ENCODE data around the gene XKR7. TPM values are rescaled to one million over a fixed set of nuclear protein-coding genes. Genes with fewer than 3 reads are reported as not detected.

XKR7 gene
- total RNA-seq, 1 donor from 2014 or later = 0.23 TPM

DNA sequence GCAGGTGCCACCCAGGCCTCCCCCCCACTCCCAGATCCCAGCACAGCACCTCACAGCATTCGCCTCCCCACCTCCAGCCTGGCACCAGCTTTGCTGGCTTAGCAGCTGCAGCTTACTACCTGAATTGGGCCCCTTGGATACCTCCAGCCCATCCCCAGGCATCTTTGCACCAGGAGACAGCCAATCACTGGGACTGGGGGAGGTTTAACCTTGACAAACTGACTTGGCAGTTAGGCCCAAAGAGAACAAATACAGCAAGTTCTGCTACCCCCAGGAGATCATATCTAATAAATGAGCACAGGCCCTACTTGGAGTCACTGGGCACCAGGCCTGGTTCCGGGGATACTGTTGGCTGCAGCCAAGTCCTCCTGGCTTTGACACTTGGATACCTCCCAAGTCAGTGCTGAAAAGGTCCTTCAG lies 24.9 kb upstream of the XKR7 start:
- no peaks in the 10 kb centered on the region for H3K4me1 Mint-ChIP-seq (ENCODE audit: unreplicated experiment)
- no peak overlapping the region for H3K27ac Mint-ChIP-seq (ENCODE audit: unreplicated experiment)
- no peak for DNase-seq (ENCODE audit: low spot score)
- H3K4me3 Mint-ChIP-seq (ENCODE audit: unreplicated experiment) = no peak overlapping the region
- no peaks in the 10 kb centered on the region for H3K9me3 Mint-ChIP-seq (ENCODE audit: unreplicated experiment)
- peaks cover 3% of the 10 kb centered on the region for H3K27me3 Mint-ChIP-seq (ENCODE audit: unreplicated experiment)
- TF ChIP-seq, protein P1, sequence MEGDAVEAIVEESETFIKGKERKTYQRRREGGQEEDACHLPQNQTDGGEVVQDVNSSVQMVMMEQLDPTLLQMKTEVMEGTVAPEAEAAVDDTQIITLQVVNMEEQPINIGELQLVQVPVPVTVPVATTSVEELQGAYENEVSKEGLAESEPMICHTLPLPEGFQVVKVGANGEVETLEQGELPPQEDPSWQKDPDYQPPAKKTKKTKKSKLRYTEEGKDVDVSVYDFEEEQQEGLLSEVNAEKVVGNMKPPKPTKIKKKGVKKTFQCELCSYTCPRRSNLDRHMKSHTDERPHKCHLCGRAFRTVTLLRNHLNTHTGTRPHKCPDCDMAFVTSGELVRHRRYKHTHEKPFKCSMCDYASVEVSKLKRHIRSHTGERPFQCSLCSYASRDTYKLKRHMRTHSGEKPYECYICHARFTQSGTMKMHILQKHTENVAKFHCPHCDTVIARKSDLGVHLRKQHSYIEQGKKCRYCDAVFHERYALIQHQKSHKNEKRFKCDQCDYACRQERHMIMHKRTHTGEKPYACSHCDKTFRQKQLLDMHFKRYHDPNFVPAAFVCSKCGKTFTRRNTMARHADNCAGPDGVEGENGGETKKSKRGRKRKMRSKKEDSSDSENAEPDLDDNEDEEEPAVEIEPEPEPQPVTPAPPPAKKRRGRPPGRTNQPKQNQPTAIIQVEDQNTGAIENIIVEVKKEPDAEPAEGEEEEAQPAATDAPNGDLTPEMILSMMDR (IDR thresholded peaks at IDR 0.05; ENCODE audit: unreplicated experiment) = no peak
- H3K36me3 Mint-ChIP-seq (ENCODE audit: low read depth, unreplicated experiment) = peaks cover 22% of the 10 kb centered on the region

DNA sequence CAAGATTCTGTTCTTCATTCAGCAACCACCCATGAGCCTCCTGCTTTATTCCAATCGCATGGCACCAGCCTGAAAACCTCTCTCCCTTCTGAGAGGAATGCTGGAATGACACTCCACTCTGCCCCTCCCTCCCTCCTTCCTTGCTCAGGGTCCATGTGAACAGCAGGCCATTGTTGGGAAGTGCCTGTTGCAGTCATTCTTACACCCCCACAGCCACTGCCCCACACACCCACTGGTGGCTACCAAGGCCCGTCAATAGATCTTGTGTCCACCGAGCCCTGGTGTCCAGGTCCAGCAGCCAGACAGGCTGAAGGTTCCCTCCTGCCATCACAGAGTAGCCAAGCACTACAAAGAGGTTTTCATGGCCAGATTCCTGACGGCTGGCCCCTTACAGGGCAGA lies 22.6 kb upstream of the XKR7 start:
- H3K9me3 Mint-ChIP-seq (ENCODE audit: unreplicated experiment) = no peaks in the 10 kb centered on the region
- H3K4me3 Mint-ChIP-seq (ENCODE audit: unreplicated experiment) = no peak overlapping the region
- peaks cover 7% of the 10 kb centered on the region for H3K4me1 Mint-ChIP-seq (ENCODE audit: unreplicated experiment)
- H3K36me3 Mint-ChIP-seq (ENCODE audit: low read depth, unreplicated experiment) = peaks cover 42% of the 10 kb centered on the region
- no peak overlapping the region for H3K27ac Mint-ChIP-seq (ENCODE audit: unreplicated experiment)
- H3K27me3 Mint-ChIP-seq (ENCODE audit: unreplicated experiment) = peaks cover 7% of the 10 kb centered on the region
- no peak for DNase-seq (ENCODE audit: low spot score)
- TF ChIP-seq, protein P1 (IDR thresholded peaks at IDR 0.05; ENCODE audit: unreplicated experiment) = no peak

GRCh38 chr20:31945785-31946184 lies 22.2 kb upstream of the XKR7 start:
- Mint-ChIP-seq H3K27me3 (ENCODE audit: unreplicated experiment) (peaks cover 7% of the 10 kb centered on the region), H3K4me1 (ENCODE audit: unreplicated experiment) (peaks cover 11% of the 10 kb centered on the region), H3K27ac (ENCODE audit: unreplicated experiment) (no peak overlapping the region), H3K36me3 (ENCODE audit: low read depth, unreplicated experiment) (peaks cover 42% of the 10 kb centered on the region), H3K9me3 (ENCODE audit: unreplicated experiment) (no peaks in the 10 kb centered on the region), H3K4me3 (ENCODE audit: unreplicated experiment) (no peak overlapping the region)
- TF ChIP-seq, protein P1 (IDR thresholded peaks at IDR 0.05; ENCODE audit: unreplicated experiment) = no peak
- DNase-seq (ENCODE audit: low spot score) = no peak

- H3K4me3 Mint-ChIP-seq (ENCODE audit: unreplicated experiment) = no peak overlapping the region
- DNase-seq (ENCODE audit: low spot score) = no peak
- peaks cover 12% of the 10 kb centered on the region for H3K27me3 Mint-ChIP-seq (ENCODE audit: unreplicated experiment)
- no peak overlapping the region for H3K27ac Mint-ChIP-seq (ENCODE audit: unreplicated experiment)
- TF ChIP-seq, protein P1 (IDR thresholded peaks at IDR 0.05; ENCODE audit: unreplicated experiment) = no peak
- no peaks in the 10 kb centered on the region for H3K9me3 Mint-ChIP-seq (ENCODE audit: unreplicated experiment)
- H3K4me1 Mint-ChIP-seq (ENCODE audit: unreplicated experiment) = peaks cover 19% of the 10 kb centered on the region
- H3K36me3 Mint-ChIP-seq (ENCODE audit: low read depth, unreplicated experiment) = peaks cover 42% of the 10 kb centered on the region
These were observed 19.9 kb upstream of the XKR7 start for GRCh38 chr20:31948008-31948407.

GRCh38 chr20:31949877-31950646 lies 17.9 kb upstream of the XKR7 start:
- no peak for DNase-seq (ENCODE audit: low spot score)
- peaks cover 17% of the 10 kb centered on the region for H3K27me3 Mint-ChIP-seq (ENCODE audit: unreplicated experiment)
- no peaks in the 10 kb centered on the region for H3K9me3 Mint-ChIP-seq (ENCODE audit: unreplicated experiment)
- TF ChIP-seq, protein P1 (IDR thresholded peaks at IDR 0.05; ENCODE audit: unreplicated experiment) = no peak
- peaks cover 19% of the 10 kb centered on the region for H3K4me1 Mint-ChIP-seq (ENCODE audit: unreplicated experiment)
- H3K27ac Mint-ChIP-seq (ENCODE audit: unreplicated experiment) = peak overlapping the region; percentile 33
- peaks cover 35% of the 10 kb centered on the region for H3K36me3 Mint-ChIP-seq (ENCODE audit: low read depth, unreplicated experiment)
- H3K4me3 Mint-ChIP-seq (ENCODE audit: unreplicated experiment) = peak overlapping the region; percentile 44

All from endothelial cell (in vitro differentiated cells).